Measurements from ENCODE around the gene NOL11. TPM values are rescaled to one million over a fixed set of nuclear protein-coding genes. Genes with fewer than 3 reads are reported as not detected.
A peak's percentile ranks its signal among the peaks of the same experiment; 100 is the strongest.

The NOL11 gene
- total RNA-seq, 2 experiments from 2014 or later, result 64.9 to 65.5 TPM

DNA sequence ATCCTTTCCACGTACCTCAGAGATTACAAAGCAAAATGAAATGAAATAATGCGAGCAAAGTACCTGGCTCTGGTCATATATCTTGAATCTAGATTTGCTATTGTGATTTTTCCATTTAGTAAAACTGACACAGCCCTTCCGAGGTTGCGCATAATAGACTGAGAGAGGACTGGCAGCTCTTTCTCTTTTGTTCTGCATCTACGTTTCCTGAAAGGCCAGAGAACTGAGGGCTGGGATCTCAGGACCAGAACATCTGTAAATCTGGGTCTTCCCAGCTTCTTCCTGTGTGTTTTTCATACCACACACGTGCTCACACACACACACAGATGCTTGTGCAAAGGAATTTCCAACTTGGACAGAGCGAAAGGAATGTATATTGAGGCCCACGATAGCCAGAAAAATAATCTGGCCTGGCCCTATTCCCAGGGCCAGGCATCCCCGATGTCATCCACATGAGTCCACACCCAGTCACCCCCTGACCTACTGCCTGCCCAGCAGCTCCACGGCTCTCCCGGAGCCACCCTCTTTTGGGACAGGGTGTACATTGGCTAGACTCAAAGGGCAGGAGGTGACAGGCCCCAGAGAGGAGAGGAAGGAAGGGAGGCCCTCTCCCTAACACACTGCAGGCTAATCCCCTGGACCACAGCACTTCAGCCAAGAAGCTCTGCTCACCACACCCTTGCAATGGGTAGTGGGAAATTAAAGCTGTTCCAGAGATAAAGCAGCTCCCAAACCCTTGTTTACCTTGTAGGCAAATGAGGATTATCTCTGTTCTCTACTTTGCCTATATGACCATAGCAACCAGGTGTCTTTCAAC, 41.8 kb downstream of the NOL11 start:
- H3K36me3 ChIP-seq (ENCODE audit: insufficient read depth, low read length), result peaks cover 15% of the 10 kb centered on the region
- H3K9me2 ChIP-seq (ENCODE audit: insufficient read depth, low read length), result no peaks in the 10 kb centered on the region
- no peak overlapping the region for H2AFZ ChIP-seq (ENCODE audit: low read length)
- H3K9me3 ChIP-seq (ENCODE audit: low read length), result no peaks in the 10 kb centered on the region
- POLR2A ChIA-PET, result no interaction called here
- peaks cover 8% of the 10 kb centered on the region for H3K4me1 ChIP-seq (ENCODE audit: insufficient read depth, low read length, poor library complexity, severe bottlenecking)
- no peaks in the 10 kb centered on the region for H3K79me2 ChIP-seq (ENCODE audit: insufficient read depth, low read depth, low read length)
- no peaks in the 10 kb centered on the region for H4K20me1 ChIP-seq (ENCODE audit: insufficient read depth, low read length)
- no TSS peak for BruUV-seq (replicated peaks)
- H3K4me2 ChIP-seq (ENCODE audit: low read length), result peak overlapping the region; percentile 7; the same call in 1 of the 2 replicates
- CTCF ChIA-PET (ENCODE audit: unreplicated experiment), result no interaction called here
- TF ChIP-seq, protein P1, sequence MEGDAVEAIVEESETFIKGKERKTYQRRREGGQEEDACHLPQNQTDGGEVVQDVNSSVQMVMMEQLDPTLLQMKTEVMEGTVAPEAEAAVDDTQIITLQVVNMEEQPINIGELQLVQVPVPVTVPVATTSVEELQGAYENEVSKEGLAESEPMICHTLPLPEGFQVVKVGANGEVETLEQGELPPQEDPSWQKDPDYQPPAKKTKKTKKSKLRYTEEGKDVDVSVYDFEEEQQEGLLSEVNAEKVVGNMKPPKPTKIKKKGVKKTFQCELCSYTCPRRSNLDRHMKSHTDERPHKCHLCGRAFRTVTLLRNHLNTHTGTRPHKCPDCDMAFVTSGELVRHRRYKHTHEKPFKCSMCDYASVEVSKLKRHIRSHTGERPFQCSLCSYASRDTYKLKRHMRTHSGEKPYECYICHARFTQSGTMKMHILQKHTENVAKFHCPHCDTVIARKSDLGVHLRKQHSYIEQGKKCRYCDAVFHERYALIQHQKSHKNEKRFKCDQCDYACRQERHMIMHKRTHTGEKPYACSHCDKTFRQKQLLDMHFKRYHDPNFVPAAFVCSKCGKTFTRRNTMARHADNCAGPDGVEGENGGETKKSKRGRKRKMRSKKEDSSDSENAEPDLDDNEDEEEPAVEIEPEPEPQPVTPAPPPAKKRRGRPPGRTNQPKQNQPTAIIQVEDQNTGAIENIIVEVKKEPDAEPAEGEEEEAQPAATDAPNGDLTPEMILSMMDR (conservative IDR thresholded peaks at IDR 0.05; ENCODE audit: low read length), result no peak
- TF ChIP-seq EZH2phosphoT487 (IDR thresholded peaks at IDR 0.05; ENCODE audit: borderline replicate concordance, low read depth, low read length), result no peak
- H3K27ac ChIP-seq (ENCODE audit: low read depth, low read length, poor library complexity, severe bottlenecking), result no peak overlapping the region
- no peak overlapping the region for H3K4me3 ChIP-seq (ENCODE audit: low read depth, low read length, poor library complexity, severe bottlenecking)
- intact Hi-C loops (cut with micrococcal nuclease; ENCODE audit: unreplicated experiment), result no loop called here
- DNase-seq (ENCODE audit: low spot score), result peak; percentile 8

DNA sequence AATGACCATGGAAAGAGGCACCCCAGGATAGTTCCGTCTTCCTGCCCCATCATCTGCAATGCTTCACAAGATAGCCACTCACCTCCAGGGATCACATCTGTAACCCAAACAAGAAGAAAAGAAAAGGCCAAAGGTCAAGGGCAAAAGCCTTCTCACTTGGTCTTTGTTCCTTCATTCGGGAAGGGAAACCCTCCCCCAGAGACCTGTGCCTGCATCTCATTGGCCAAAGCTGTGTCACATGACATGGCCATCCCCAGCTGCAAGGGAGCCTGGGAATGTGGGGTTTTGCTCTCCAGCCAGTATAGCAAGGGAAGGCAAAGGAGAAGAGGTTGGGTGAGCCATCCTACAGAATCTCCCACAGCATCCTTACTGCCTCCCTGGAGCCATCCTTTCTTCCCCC, 47.9 kb downstream of the NOL11 start:
- H3K9me2 ChIP-seq (ENCODE audit: insufficient read depth, low read length), result no peaks in the 10 kb centered on the region
- H3K9me3 ChIP-seq (ENCODE audit: low read length), result no peaks in the 10 kb centered on the region
- H3K4me3 ChIP-seq (ENCODE audit: low read depth, low read length, poor library complexity, severe bottlenecking), result no peak overlapping the region
- H3K36me3 ChIP-seq (ENCODE audit: insufficient read depth, low read length), result no peaks in the 10 kb centered on the region
- H4K20me1 ChIP-seq (ENCODE audit: insufficient read depth, low read length), result no peaks in the 10 kb centered on the region
- ChIA-PET POLR2A (interaction anchor here (0.6 kb wide), 1 partner anchor 13 kb away, joined by 5 read pairs; no protein-coding TSS in a partner anchor), CTCF (ENCODE audit: unreplicated experiment) (no interaction called here)
- intact Hi-C loops (cut with micrococcal nuclease; ENCODE audit: unreplicated experiment), result no loop called here
- no TSS peak for BruUV-seq (replicated peaks)
- TF ChIP-seq, protein P1 (conservative IDR thresholded peaks at IDR 0.05; ENCODE audit: low read length), result no peak
- TF ChIP-seq EZH2phosphoT487 (IDR thresholded peaks at IDR 0.05; ENCODE audit: borderline replicate concordance, low read depth, low read length), result no peak
- H3K4me1 ChIP-seq (ENCODE audit: insufficient read depth, low read length, poor library complexity, severe bottlenecking), result no peaks in the 10 kb centered on the region
- H2AFZ ChIP-seq (ENCODE audit: low read length), result peak overlapping the region; percentile 18; the same call in 1 of the 2 replicates
- DNase-seq (ENCODE audit: low spot score), result no peak
- no peak overlapping the region for H3K27ac ChIP-seq (ENCODE audit: low read depth, low read length, poor library complexity, severe bottlenecking)
- no peak overlapping the region for H3K4me2 ChIP-seq (ENCODE audit: low read length)
- no peaks in the 10 kb centered on the region for H3K79me2 ChIP-seq (ENCODE audit: insufficient read depth, low read depth, low read length)

DNA sequence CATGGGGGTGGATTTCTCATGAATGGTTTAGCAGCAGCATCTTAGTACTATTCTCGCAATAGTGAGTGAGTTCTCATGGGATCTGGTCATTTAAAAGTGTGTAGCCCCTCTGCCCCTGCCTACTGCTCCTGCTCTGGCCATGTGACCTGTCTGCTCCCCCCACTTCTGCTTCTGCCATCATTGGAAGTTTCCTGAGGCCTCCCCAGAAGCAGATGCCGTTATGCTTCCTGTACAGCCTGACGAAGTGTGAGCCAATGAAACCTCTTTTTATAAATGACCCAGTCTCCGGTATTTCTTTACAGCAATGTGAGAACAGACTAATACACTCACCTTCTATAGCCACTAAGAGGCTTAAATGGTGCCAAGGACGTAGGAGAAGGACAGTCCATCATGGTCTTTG, 51.5 kb downstream of the NOL11 start:
- no peak for DNase-seq (ENCODE audit: low spot score)
- no peak for TF ChIP-seq EZH2phosphoT487 (IDR thresholded peaks at IDR 0.05; ENCODE audit: borderline replicate concordance, low read depth, low read length)
- TF ChIP-seq, protein P1 (conservative IDR thresholded peaks at IDR 0.05; ENCODE audit: low read length), result no peak
- H3K9me2 ChIP-seq (ENCODE audit: insufficient read depth, low read length), result no peaks in the 10 kb centered on the region
- no peaks in the 10 kb centered on the region for H4K20me1 ChIP-seq (ENCODE audit: insufficient read depth, low read length)
- H3K4me3 ChIP-seq (ENCODE audit: low read depth, low read length, poor library complexity, severe bottlenecking), result no peak overlapping the region
- no peak overlapping the region for H2AFZ ChIP-seq (ENCODE audit: low read length)
- ChIA-PET CTCF (ENCODE audit: unreplicated experiment) (no interaction called here), POLR2A (no interaction called here)
- intact Hi-C loops (cut with micrococcal nuclease; ENCODE audit: unreplicated experiment), result no loop called here
- no peaks in the 10 kb centered on the region for H3K36me3 ChIP-seq (ENCODE audit: insufficient read depth, low read length)
- no peaks in the 10 kb centered on the region for H3K79me2 ChIP-seq (ENCODE audit: insufficient read depth, low read depth, low read length)
- no peaks in the 10 kb centered on the region for H3K4me1 ChIP-seq (ENCODE audit: insufficient read depth, low read length, poor library complexity, severe bottlenecking)
- no peak overlapping the region for H3K27ac ChIP-seq (ENCODE audit: low read depth, low read length, poor library complexity, severe bottlenecking)
- H3K4me2 ChIP-seq (ENCODE audit: low read length), result no peak overlapping the region
- H3K9me3 ChIP-seq (ENCODE audit: low read length), result no peaks in the 10 kb centered on the region
- no TSS peak for BruUV-seq (replicated peaks)
